Measurements from ENCODE around the gene HSPA8. TPM values are rescaled to one million over a fixed set of nuclear protein-coding genes. Genes with fewer than 3 reads are reported as not detected.

Gene HSPA8
- total and polyA plus RNA-seq, 2 of the 13 experiments (the other 11 are each of a cell fraction or from before 2014, with no cell fraction given): 936 to 2,151 TPM

DNA sequence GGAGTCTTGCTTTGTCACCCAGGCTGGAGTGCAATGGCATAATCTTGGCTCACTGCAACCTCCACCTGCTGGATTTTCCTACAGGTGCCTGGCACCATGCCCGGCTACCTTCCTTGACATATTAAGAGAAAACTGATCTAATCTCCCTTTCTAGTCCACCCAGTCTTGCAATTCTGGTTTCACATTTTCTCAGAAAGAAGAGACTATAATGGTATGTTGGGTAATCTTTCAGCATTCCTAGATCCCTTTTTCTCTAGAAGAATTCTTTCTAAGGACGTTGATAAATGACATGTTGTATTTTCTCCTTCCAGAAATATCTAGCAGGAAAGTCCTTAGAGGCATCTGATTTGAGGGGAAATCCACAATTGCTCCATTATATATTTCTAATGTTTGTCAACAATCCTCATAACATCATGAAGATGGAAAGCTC is 10.4 kb upstream of the HSPA8 start (continued):
- TF ChIP-seq, protein P1, sequence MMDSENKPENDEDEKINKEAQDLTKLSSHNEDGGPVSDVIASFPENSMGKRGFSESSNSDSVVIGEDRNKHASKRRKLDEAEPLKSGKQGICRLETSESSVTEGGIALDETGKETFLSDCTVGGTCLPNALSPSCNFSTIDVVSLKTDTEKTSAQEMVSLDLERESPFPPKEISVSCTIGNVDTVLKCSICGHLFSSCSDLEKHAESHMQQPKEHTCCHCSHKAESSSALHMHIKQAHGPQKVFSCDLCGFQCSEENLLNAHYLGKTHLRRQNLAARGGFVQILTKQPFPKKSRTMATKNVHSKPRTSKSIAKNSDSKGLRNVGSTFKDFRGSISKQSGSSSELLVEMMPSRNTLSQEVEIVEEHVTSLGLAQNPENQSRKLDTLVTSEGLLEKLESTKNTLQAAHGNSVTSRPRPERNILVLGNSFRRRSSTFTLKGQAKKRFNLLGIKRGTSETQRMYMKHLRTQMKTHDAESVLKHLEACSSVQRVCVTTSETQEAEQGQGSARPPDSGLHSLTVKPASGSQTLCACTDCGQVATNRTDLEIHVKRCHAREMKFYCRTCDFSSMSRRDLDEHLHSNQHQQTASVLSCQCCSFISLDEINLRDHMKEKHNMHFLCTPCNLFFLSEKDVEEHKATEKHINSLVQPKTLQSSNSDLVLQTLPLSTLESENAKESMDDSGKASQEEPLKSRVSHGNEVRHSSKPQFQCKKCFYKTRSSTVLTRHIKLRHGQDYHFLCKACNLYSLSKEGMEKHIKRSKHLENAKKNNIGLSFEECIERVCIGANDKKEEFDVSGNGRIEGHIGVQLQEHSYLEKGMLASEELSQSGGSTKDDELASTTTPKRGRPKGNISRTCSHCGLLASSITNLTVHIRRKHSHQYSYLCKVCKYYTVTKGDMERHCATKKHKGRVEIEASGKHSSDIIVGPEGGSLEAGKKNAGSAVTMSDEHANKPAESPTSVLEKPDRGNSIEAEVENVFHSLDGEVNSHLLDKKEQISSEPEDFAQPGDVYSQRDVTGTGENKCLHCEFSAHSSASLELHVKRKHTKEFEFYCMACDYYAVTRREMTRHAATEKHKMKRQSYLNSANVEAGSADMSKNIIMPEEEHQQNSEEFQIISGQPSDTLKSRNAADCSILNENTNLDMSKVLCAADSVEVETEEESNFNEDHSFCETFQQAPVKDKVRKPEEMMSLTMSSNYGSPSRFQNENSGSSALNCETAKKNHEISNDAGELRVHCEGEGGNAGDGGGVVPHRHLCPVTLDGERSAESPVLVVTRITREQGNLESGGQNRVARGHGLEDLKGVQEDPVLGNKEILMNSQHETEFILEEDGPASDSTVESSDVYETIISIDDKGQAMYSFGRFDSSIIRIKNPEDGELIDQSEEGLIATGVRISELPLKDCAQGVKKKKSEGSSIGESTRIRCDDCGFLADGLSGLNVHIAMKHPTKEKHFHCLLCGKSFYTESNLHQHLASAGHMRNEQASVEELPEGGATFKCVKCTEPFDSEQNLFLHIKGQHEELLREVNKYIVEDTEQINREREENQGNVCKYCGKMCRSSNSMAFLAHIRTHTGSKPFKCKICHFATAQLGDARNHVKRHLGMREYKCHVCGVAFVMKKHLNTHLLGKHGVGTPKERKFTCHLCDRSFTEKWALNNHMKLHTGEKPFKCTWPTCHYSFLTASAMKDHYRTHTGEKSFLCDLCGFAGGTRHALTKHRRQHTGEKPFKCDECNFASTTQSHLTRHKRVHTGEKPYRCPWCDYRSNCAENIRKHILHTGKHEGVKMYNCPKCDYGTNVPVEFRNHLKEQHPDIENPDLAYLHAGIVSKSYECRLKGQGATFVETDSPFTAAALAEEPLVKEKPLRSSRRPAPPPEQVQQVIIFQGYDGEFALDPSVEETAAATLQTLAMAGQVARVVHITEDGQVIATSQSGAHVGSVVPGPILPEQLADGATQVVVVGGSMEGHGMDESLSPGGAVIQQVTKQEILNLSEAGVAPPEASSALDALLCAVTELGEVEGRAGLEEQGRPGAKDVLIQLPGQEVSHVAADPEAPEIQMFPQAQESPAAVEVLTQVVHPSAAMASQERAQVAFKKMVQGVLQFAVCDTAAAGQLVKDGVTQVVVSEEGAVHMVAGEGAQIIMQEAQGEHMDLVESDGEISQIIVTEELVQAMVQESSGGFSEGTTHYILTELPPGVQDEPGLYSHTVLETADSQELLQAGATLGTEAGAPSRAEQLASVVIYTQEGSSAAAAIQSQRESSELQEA (CRISPR knock-in tag; IDR thresholded peaks at IDR 0.05; ENCODE audit: not compliant biosample characterization): no peak
- TF ChIP-seq ZNF484 (CRISPR knock-in tag; IDR thresholded peaks at IDR 0.05; ENCODE audit: borderline replicate concordance, low read depth): no peak
